Adrenal gland (tissue), 12 donors: ENCODE data around the gene MLLT3. TPM values are rescaled to one million over a fixed set of nuclear protein-coding genes. Genes with fewer than 3 reads are reported as not detected.

Experiments
- DNase-seq, 7 donors: peaks; one replicate each; pipeline ENCODE4 v3.0.0-alpha.2; 2019 to 2020
- H3K27ac ChIP-seq, 5 donors: fragments of 200-600 bp; sonication (generic) in 4 of 5; 1 replicate in 3 of 5; 2 replicates in 2 of 5; pipeline versions ENCODE4 v1.5.1 to v1.8.0; 2016 to 2020; ENCODE audit warnings: mild to moderate bottlenecking in 1 of 5
- H3K27me3 ChIP-seq: fragments of 200-600 bp; 2 replicates; pipeline ENCODE4 v1.8.0; 2021
- H3K36me3 ChIP-seq, 2 donors: fragments of 200-600 bp; replicated peaks in 1 of 2; 1 replicate in 1 of 2; 2 replicates in 1 of 2; pipeline versions ENCODE4 v1.5.1 to v1.8.0; 2018 to 2022
- H3K4me1 ChIP-seq, 2 donors: fragments of 200-600 bp; replicated peaks in 1 of 2; 1 replicate in 1 of 2; 2 replicates in 1 of 2; pipeline versions ENCODE4 v1.5.1 to v1.8.0; 2018 to 2021
- H3K4me3 ChIP-seq, 4 donors: fragments of 200-600 bp; sonication (generic) in 3 of 4; one replicate each; pipeline ENCODE4 v1.5.1; 2016 to 2018
- H3K9me3 ChIP-seq, 3 donors: fragments of 200-600 bp; sonication (generic) in 1 of 3; replicated peaks in 1 of 3; 1 replicate in 2 of 3; 2 replicates in 1 of 3; pipeline versions ENCODE4 v1.5.1 to v1.8.0; 2016 to 2021
- CTCF ChIP-seq, 6 experiments: fragments of 450-650 bp in 4 of 6; fragments of 200-600 bp in 2 of 6; sonication (generic) in 1 of 6; IDR thresholded peaks; 1 replicate in 5 of 6; 2 replicates in 1 of 6; pipeline versions ENCODE4 v1.5.1 to v1.8.0; 2016 to 2021; ENCODE audit warnings: antibody characterized with exemption in 6 of 6, mild to moderate bottlenecking in 2 of 6, moderate library complexity in 1 of 6
- POLR2A ChIP-seq, 2 donors: fragments of 450-650 bp; IDR thresholded peaks; one replicate each; pipeline ENCODE4 v1.6.1; 2017; ENCODE audit warnings: antibody characterized with exemption in 2 of 2, mild to moderate bottlenecking in 2 of 2, moderate library complexity in 1 of 2
- WGBS, 4 donors: extraction: QIAGEN DNeasy Blood & Tissue Kit in 2 of 4; methylation state at CpG; one replicate each; pipeline versions ENCODE4 v1.1.5 to v1.1.7; 2013 to 2017; 5-methylcytosine and 5-hydroxymethylcytosine counted together
- intact Hi-C, 2 donors: fragments of 100-400 bp; cut with DNase I; formaldehyde crosslinking; loops; one replicate each; pipeline versions ENCODE4 v1.14.1 to v1.15.0; 2022 to 2023
- polyA plus RNA-seq, 3 donors: library from polyadenylated mRNA; stranded (reverse); fragments of 200-250 nt in 2 of 3; fragments of 350-450 nt in 1 of 3; fragmentation: Illumina TruSeq in 1 of 3; extraction: RNeasy Lipid Tissue Mini Kit (QIAGEN cat#74804) in 1 of 3; gene quantifications; one replicate each; pipeline ENCODE4 v1.2.3, GENCODE V29; 2013 to 2014
- total RNA-seq, 9 donors: library from RNA; depleted of rRNA in 4 of 9; stranded (reverse); fragments of >200 nt in 4 of 9; fragments of 120-200 nt in 1 of 9; fragmentation: NEBNext Ultra II Directional in 1 of 9; extraction: Animal tissue kit (Norgen Biotek cat#: 25700) in 1 of 9; gene quantifications; one replicate each; pipeline versions ENCODE4 v1.1.0 to v1.2.4, GENCODE V29; 2013 to 2023
- donor health status: healthy with polysubstance abuse.
- donor health status: Bipolar disorder and iron deficiency.
- donor health status: DM: yes; HTN: yes; CAD: no.
- donor health status: DM: no; HTN: no; CAD: no.
- donor health status: DM: no; HTN: no; CAD: no.
- donor health status: DM: yes; HTN: yes; CAD: no.

MLLT3 gene
- total and polyA plus RNA-seq, 12 donors, result 11.0 to 37.7 (median 17.9) TPM

- no peak overlapping the region for H3K27ac ChIP-seq
- no peak for DNase-seq
- H3K4me3 ChIP-seq, result no peak overlapping the region
- no peaks in the 10 kb centered on the region for H3K36me3 ChIP-seq
- TF ChIP-seq POLR2A (IDR thresholded peaks at IDR 0.05) (no peak), CTCF (IDR thresholded peaks at IDR 0.05) (no peak)
- H3K4me1 ChIP-seq, result peaks cover 0 to 13% of the 10 kb centered on the region in 2 donors
- 96 to 100% (median 99%) methylated on average over 1 of the region's 1 CpG for WGBS, 4 donors
- no peaks in the 10 kb centered on the region for H3K27me3 ChIP-seq
- intact Hi-C loops, result no loop called here
- no peaks in the 10 kb centered on the region for H3K9me3 ChIP-seq
Measured at GRCh38 chr9:20504930-20505329, 117.4 kb downstream of the MLLT3 start.

- intact Hi-C loops, result no loop called here
- no peak for DNase-seq
- H3K9me3 ChIP-seq, result no peaks in the 10 kb centered on the region
- H3K4me1 ChIP-seq, result no peaks in the 10 kb centered on the region
- 89 to 96% (median 94%) methylated on average over 2 of the region's 2 CpGs for WGBS, 4 donors
- H3K27me3 ChIP-seq, result no peaks in the 10 kb centered on the region
- no peak overlapping the region for H3K27ac ChIP-seq
- H3K4me3 ChIP-seq, result no peak overlapping the region
- H3K36me3 ChIP-seq, result no peaks in the 10 kb centered on the region
- TF ChIP-seq CTCF (IDR thresholded peaks at IDR 0.05), result no peak
- no peak for TF ChIP-seq POLR2A (IDR thresholded peaks at IDR 0.05)
Measured at GRCh38 chr9:20500101-20500500, 122.2 kb downstream of the MLLT3 start.

DNA sequence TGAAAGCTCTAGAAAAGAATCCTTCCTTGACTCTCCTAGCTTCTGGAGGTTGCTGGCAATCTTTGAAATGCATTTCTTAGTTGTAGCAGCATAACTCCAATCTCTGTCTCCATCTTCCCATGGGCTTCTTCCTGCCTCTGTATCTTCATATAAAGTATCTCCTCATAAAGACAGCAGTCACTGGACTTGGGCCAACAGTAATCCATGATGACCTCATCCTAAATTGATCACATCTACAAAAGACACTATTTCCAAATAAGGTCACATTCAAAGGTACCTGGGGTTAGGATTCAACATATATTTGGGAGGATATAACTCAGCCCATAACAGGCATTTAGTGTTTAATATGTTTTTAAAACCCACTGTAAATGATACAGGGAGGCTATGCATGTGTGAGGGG lies 123.3 kb downstream of the MLLT3 start:
- TF ChIP-seq CTCF (IDR thresholded peaks at IDR 0.05) (no peak), POLR2A (IDR thresholded peaks at IDR 0.05) (no peak)

DNA sequence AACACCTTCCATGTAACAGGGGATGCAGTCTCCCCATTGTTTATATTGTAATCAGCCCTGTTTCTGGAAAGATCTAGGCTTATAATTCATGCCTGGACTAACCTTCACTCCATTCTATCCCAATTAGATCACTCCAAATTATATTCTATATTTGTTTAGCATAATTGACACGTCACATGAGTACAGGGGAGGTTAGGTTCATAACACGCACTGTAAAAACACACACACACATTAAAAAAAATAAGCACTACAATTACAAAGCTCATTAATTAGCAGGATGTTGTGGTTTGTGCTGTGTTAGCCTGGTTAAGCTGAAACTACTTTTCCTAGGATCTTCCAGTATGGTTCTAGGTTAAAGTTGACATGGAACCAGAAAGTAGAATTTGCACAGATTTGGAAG lies 126.0 kb downstream of the MLLT3 start:
- no peak for DNase-seq
- intact Hi-C loops, result no loop called here
- WGBS, 4 donors, result 92 to 97% (median 95%) methylated on average over 2 of the region's 2 CpGs

More for the DNA sequence above, 123.3 kb downstream of the MLLT3 start:
- Histone ChIP-seq H3K4me3 (no peak overlapping the region), H3K36me3 (no peaks in the 10 kb centered on the region), H3K27ac (no peak overlapping the region), H3K9me3 (no peaks in the 10 kb centered on the region), H3K4me1 (no peaks in the 10 kb centered on the region), H3K27me3 (no peaks in the 10 kb centered on the region)
- intact Hi-C loops, result no loop called here
- DNase-seq, result no peak

More for the DNA sequence above, 126.0 kb downstream of the MLLT3 start:
- no peaks in the 10 kb centered on the region for H3K9me3 ChIP-seq
- TF ChIP-seq CTCF (IDR thresholded peaks at IDR 0.05), result no peak
- no peak for TF ChIP-seq POLR2A (IDR thresholded peaks at IDR 0.05)
- no peaks in the 10 kb centered on the region for H3K27me3 ChIP-seq
- H3K4me1 ChIP-seq, result no peaks in the 10 kb centered on the region
- H3K27ac ChIP-seq, result no peak overlapping the region
- H3K4me3 ChIP-seq, result no peak overlapping the region
- no peaks in the 10 kb centered on the region for H3K36me3 ChIP-seq
